ENCODE measurements around the gene RETN. TPM values are rescaled to one million over a fixed set of nuclear protein-coding genes. Genes with fewer than 3 reads are reported as not detected.

Gene RETN
- total RNA-seq, 1 donor from 2014 or later, result not detected

GRCh38 chr19:7645163-7645562 lies 23.7 kb upstream of the RETN start:
- Mint-ChIP-seq H3K9me3 (ENCODE audit: unreplicated experiment) (no peaks in the 10 kb centered on the region), H3K4me3 (ENCODE audit: unreplicated experiment) (no peak overlapping the region), H3K4me1 (ENCODE audit: low read depth, unreplicated experiment) (no peaks in the 10 kb centered on the region), H3K27me3 (ENCODE audit: low read depth, unreplicated experiment) (peaks cover 6% of the 10 kb centered on the region), H3K36me3 (ENCODE audit: low read depth, unreplicated experiment) (peaks cover 1% of the 10 kb centered on the region), H3K27ac (ENCODE audit: unreplicated experiment) (no peak overlapping the region)
- H3K4me1 ChIP-seq (ENCODE audit: insufficient read depth, low read length), result no peaks in the 10 kb centered on the region
- no peaks in the 10 kb centered on the region for H3K27me3 ChIP-seq (ENCODE audit: insufficient read depth, low read length)
- no peak for TF ChIP-seq CTCF (IDR thresholded peaks at IDR 0.05; ENCODE audit: insufficient read depth, low read depth, low read length)
- no peak for TF ChIP-seq EZH2 (IDR thresholded peaks at IDR 0.05; ENCODE audit: insufficient read depth, low read length)
- DNase-seq (ENCODE audit: low read depth) (no peak), FAIRE-seq (no peak)
- H3K9ac ChIP-seq (ENCODE audit: low read length), result no peak overlapping the region
- no peak overlapping the region for H3K27ac ChIP-seq (ENCODE audit: low read depth, low read length)
- H2AFZ ChIP-seq (ENCODE audit: low read depth, low read length), result no peak overlapping the region
- H3K9me3 ChIP-seq (ENCODE audit: insufficient read depth, low read depth, low read length), result peaks cover 1% of the 10 kb centered on the region
- no peak overlapping the region for H3K4me3 ChIP-seq (ENCODE audit: insufficient read depth, low read depth, low read length)
- no peaks in the 10 kb centered on the region for H3K79me2 ChIP-seq (ENCODE audit: insufficient read depth, low read length)
- no peak overlapping the region for H3K4me2 ChIP-seq (ENCODE audit: low read length)
- no peaks in the 10 kb centered on the region for H3K36me3 ChIP-seq (ENCODE audit: insufficient read depth, low read length)
- no peaks in the 10 kb centered on the region for H4K20me1 ChIP-seq (ENCODE audit: insufficient read depth, low read length)

GRCh38 chr19:7645656-7646425 lies 23.0 kb upstream of the RETN start:
- Mint-ChIP-seq H3K36me3 (ENCODE audit: low read depth, unreplicated experiment) (peaks cover 1% of the 10 kb centered on the region), H3K27ac (ENCODE audit: unreplicated experiment) (no peak overlapping the region), H3K9me3 (ENCODE audit: unreplicated experiment) (no peaks in the 10 kb centered on the region), H3K4me1 (ENCODE audit: low read depth, unreplicated experiment) (no peaks in the 10 kb centered on the region), H3K27me3 (ENCODE audit: low read depth, unreplicated experiment) (peaks cover 8% of the 10 kb centered on the region), H3K4me3 (ENCODE audit: unreplicated experiment) (no peak overlapping the region)
- Histone ChIP-seq H3K79me2 (ENCODE audit: insufficient read depth, low read length) (no peaks in the 10 kb centered on the region), H3K27ac (ENCODE audit: low read depth, low read length) (no peak overlapping the region), H2AFZ (ENCODE audit: low read depth, low read length) (no peak overlapping the region), H3K4me2 (ENCODE audit: low read length) (no peak overlapping the region), H4K20me1 (ENCODE audit: insufficient read depth, low read length) (no peaks in the 10 kb centered on the region), H3K9me3 (ENCODE audit: insufficient read depth, low read depth, low read length) (no peaks in the 10 kb centered on the region), H3K4me3 (ENCODE audit: insufficient read depth, low read depth, low read length) (no peak overlapping the region), H3K4me1 (ENCODE audit: insufficient read depth, low read length) (no peaks in the 10 kb centered on the region), H3K9ac (ENCODE audit: low read length) (no peak overlapping the region), H3K27me3 (ENCODE audit: insufficient read depth, low read length) (peaks cover 1% of the 10 kb centered on the region), H3K36me3 (ENCODE audit: insufficient read depth, low read length) (no peaks in the 10 kb centered on the region)
- DNase-seq (ENCODE audit: low read depth), result no peak
- TF ChIP-seq EZH2 (IDR thresholded peaks at IDR 0.05; ENCODE audit: insufficient read depth, low read length) (no peak), CTCF (IDR thresholded peaks at IDR 0.05; ENCODE audit: insufficient read depth, low read depth, low read length) (no peak)
- no peak for FAIRE-seq

- no peak overlapping the region for H3K27ac Mint-ChIP-seq (ENCODE audit: unreplicated experiment)
- TF ChIP-seq EZH2 (IDR thresholded peaks at IDR 0.05; ENCODE audit: insufficient read depth, low read length) (no peak), CTCF (IDR thresholded peaks at IDR 0.05; ENCODE audit: insufficient read depth, low read depth, low read length) (no peak)
- peaks cover 2% of the 10 kb centered on the region for H3K27me3 ChIP-seq (ENCODE audit: insufficient read depth, low read length)
Observed at GRCh38 chr19:7646426-7646700, 22.5 kb upstream of the RETN start.

More at GRCh38 chr19:7646426-7646700, 22.5 kb upstream of the RETN start:
- H3K79me2 ChIP-seq (ENCODE audit: insufficient read depth, low read length), result no peaks in the 10 kb centered on the region
- Mint-ChIP-seq H3K27me3 (ENCODE audit: low read depth, unreplicated experiment) (peaks cover 11% of the 10 kb centered on the region), H3K9me3 (ENCODE audit: unreplicated experiment) (no peaks in the 10 kb centered on the region), H3K36me3 (ENCODE audit: low read depth, unreplicated experiment) (peaks cover 1% of the 10 kb centered on the region), H3K4me3 (ENCODE audit: unreplicated experiment) (no peak overlapping the region), H3K4me1 (ENCODE audit: low read depth, unreplicated experiment) (no peaks in the 10 kb centered on the region)
- no peak for DNase-seq (ENCODE audit: low read depth)
- no peaks in the 10 kb centered on the region for H3K4me1 ChIP-seq (ENCODE audit: insufficient read depth, low read length)
- H3K27ac ChIP-seq (ENCODE audit: low read depth, low read length), result no peak overlapping the region
- no peaks in the 10 kb centered on the region for H4K20me1 ChIP-seq (ENCODE audit: insufficient read depth, low read length)
- no peak overlapping the region for H3K4me3 ChIP-seq (ENCODE audit: insufficient read depth, low read depth, low read length)
- H2AFZ ChIP-seq (ENCODE audit: low read depth, low read length), result no peak overlapping the region
- H3K4me2 ChIP-seq (ENCODE audit: low read length), result no peak overlapping the region
- no peaks in the 10 kb centered on the region for H3K36me3 ChIP-seq (ENCODE audit: insufficient read depth, low read length)
- H3K9me3 ChIP-seq (ENCODE audit: insufficient read depth, low read depth, low read length), result no peaks in the 10 kb centered on the region
- no peak for FAIRE-seq
- no peak overlapping the region for H3K9ac ChIP-seq (ENCODE audit: low read length)
